ENCODE results near the gene PSMC5. TPM values are rescaled to one million over a fixed set of nuclear protein-coding genes. Genes with fewer than 3 reads are reported as not detected.

The PSMC5 gene
- polyA plus RNA-seq, 1 donor from 2014 or later: 69.5 TPM

DNA sequence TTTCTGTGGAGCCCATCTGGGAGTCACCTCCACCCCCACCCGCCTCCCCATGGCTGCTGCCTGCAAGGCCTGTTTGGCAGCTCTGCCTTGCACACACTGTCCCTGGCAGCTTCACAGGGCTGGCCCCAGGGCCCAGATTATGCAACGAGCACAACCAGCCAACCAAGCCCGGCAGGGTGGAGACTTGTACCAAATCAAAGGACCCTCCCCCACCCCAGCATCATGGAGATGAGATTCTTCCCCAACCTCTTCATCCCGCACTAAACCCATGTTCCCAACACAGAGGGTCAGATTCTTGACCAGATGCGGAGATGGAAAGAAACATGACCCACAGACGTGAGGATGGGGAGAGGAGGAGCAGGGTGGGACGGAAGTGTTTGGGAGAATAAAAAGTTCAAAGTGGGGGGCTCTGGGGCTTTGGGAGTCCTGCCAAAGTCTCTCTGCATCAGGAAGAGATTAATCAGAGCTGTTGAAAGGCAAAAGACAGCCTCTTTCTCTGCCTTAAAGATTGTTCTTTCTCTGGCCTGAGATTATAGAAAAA lies 11.5 kb downstream of the PSMC5 start:
- Histone ChIP-seq H3K9ac (ENCODE audit: low read length) (no peak overlapping the region), H2AFZ (ENCODE audit: low read depth, low read length) (no peak overlapping the region), H3K27ac (ENCODE audit: low read length) (no peak overlapping the region), H3K4me3 (ENCODE audit: low read length) (no peak overlapping the region), H3K9me3 (ENCODE audit: low read length) (no peaks in the 10 kb centered on the region), H4K20me1 (ENCODE audit: insufficient read depth) (no peaks in the 10 kb centered on the region), H3F3A (ENCODE audit: insufficient read depth, low read length, poor library complexity, severe bottlenecking) (no peaks in the 10 kb centered on the region), H3K79me2 (replicated peaks; ENCODE audit: insufficient read depth, low read length) (peaks cover 15% of the 10 kb centered on the region), H3K9me2 (ENCODE audit: insufficient read depth, low read length) (no peaks in the 10 kb centered on the region), H3K27me3 (ENCODE audit: insufficient read depth, low read depth, low read length) (no peaks in the 10 kb centered on the region), H3K4me2 (ENCODE audit: low read length) (no peak overlapping the region), H3K36me3 (ENCODE audit: insufficient read depth, low read length) (no peaks in the 10 kb centered on the region)
- TF ChIP-seq TAF1 (IDR thresholded peaks at IDR 0.05; ENCODE audit: low read depth): no peak

DNA sequence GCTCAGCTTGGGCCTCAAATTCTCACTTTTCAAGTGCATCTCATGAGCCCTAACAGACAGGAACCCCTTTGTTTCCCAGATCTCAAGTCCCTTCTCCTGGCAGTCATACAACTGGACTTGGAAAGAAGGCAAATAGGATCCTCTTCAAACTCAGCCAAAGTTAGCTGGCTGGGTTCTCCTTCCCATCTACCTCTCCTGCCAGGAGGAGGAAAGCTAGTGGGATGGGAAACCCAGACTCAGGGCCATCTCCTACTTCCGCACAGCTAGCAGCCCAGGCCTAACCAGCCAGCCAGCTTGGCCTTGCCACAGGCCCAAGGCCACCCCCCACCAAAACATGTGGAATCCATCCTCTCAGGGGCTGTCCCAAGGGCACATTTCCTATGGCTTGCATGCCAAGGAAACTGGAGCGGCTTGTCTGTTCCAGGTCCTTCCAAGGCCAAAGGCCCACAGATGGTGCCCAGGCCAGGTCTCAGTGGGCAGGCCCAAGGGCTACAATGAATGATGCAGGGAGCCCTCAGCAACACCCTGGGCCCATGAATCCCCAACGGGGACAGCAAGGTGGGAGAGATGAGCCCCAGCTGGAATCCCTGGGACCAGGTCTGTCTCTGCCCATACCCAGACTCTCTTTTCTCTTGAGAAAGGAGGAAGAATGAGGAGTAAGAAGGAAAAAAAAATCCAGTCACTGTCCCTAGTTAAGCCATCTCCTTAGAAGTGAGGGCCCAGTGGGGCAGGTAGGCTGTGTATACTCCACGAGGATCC lies 13.5 kb downstream of the PSMC5 start:
- Histone ChIP-seq H3K27me3 (ENCODE audit: insufficient read depth, low read depth, low read length) (no peaks in the 10 kb centered on the region), H4K20me1 (ENCODE audit: insufficient read depth) (no peaks in the 10 kb centered on the region), H2AFZ (ENCODE audit: low read depth, low read length) (no peak overlapping the region), H3K9ac (ENCODE audit: low read length) (peak overlapping the region; percentile 74), H3K27ac (ENCODE audit: low read length) (no peak overlapping the region), H3K9me3 (ENCODE audit: low read length) (no peaks in the 10 kb centered on the region), H3K79me2 (replicated peaks; ENCODE audit: insufficient read depth, low read length) (peaks cover 15% of the 10 kb centered on the region), H3K4me3 (ENCODE audit: low read length) (peak overlapping the region; percentile 92), H3K4me2 (ENCODE audit: low read length) (peak overlapping the region; percentile 83), H3F3A (ENCODE audit: insufficient read depth, low read length, poor library complexity, severe bottlenecking) (no peaks in the 10 kb centered on the region), H3K9me2 (ENCODE audit: insufficient read depth, low read length) (no peaks in the 10 kb centered on the region), H3K36me3 (ENCODE audit: insufficient read depth, low read length) (no peaks in the 10 kb centered on the region)
- TF ChIP-seq TAF1 (IDR thresholded peaks at IDR 0.05; ENCODE audit: low read depth) (no peak), SMC3 (conservative IDR thresholded peaks at IDR 0.05; ENCODE audit: poor library complexity) (no peak), POLR2AphosphoS5 (IDR thresholded peaks at IDR 0.05) (no peak), MXI1 (conservative IDR thresholded peaks at IDR 0.05; ENCODE audit: poor library complexity, severe bottlenecking) (no peak), RAD21 (conservative IDR thresholded peaks at IDR 0.05) (no peak), EP300 (conservative IDR thresholded peaks at IDR 0.05; ENCODE audit: poor library complexity, severe bottlenecking) (no peak), EZH2 (IDR thresholded peaks at IDR 0.05; ENCODE audit: borderline replicate concordance, insufficient read depth, low read length, poor library complexity, severe bottlenecking) (no peak)
- TF ChIP-seq, protein P1, sequence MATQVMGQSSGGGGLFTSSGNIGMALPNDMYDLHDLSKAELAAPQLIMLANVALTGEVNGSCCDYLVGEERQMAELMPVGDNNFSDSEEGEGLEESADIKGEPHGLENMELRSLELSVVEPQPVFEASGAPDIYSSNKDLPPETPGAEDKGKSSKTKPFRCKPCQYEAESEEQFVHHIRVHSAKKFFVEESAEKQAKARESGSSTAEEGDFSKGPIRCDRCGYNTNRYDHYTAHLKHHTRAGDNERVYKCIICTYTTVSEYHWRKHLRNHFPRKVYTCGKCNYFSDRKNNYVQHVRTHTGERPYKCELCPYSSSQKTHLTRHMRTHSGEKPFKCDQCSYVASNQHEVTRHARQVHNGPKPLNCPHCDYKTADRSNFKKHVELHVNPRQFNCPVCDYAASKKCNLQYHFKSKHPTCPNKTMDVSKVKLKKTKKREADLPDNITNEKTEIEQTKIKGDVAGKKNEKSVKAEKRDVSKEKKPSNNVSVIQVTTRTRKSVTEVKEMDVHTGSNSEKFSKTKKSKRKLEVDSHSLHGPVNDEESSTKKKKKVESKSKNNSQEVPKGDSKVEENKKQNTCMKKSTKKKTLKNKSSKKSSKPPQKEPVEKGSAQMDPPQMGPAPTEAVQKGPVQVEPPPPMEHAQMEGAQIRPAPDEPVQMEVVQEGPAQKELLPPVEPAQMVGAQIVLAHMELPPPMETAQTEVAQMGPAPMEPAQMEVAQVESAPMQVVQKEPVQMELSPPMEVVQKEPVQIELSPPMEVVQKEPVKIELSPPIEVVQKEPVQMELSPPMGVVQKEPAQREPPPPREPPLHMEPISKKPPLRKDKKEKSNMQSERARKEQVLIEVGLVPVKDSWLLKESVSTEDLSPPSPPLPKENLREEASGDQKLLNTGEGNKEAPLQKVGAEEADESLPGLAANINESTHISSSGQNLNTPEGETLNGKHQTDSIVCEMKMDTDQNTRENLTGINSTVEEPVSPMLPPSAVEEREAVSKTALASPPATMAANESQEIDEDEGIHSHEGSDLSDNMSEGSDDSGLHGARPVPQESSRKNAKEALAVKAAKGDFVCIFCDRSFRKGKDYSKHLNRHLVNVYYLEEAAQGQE (IDR thresholded peaks at IDR 0.05; ENCODE audit: borderline replicate concordance): no peak
- TF ChIP-seq, protein P2, sequence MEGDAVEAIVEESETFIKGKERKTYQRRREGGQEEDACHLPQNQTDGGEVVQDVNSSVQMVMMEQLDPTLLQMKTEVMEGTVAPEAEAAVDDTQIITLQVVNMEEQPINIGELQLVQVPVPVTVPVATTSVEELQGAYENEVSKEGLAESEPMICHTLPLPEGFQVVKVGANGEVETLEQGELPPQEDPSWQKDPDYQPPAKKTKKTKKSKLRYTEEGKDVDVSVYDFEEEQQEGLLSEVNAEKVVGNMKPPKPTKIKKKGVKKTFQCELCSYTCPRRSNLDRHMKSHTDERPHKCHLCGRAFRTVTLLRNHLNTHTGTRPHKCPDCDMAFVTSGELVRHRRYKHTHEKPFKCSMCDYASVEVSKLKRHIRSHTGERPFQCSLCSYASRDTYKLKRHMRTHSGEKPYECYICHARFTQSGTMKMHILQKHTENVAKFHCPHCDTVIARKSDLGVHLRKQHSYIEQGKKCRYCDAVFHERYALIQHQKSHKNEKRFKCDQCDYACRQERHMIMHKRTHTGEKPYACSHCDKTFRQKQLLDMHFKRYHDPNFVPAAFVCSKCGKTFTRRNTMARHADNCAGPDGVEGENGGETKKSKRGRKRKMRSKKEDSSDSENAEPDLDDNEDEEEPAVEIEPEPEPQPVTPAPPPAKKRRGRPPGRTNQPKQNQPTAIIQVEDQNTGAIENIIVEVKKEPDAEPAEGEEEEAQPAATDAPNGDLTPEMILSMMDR (IDR thresholded peaks at IDR 0.05; ENCODE audit: poor library complexity, severe bottlenecking): no peak
